GM12878 (cell line): ENCODE measurements around the gene ZNF444. TPM values are rescaled to one million over a fixed set of nuclear protein-coding genes. Genes with fewer than 3 reads are reported as not detected.

ENCODE experiments used
- ATAC-seq: fragments of 200-7000 bp; cut with Tn5 transposase; 3 replicates; pipeline ENCODE4 v1.9.1; 2020; ENCODE audit warnings: mild to moderate bottlenecking, moderate library complexity
- BruUV-seq: library from RNA; stranded (reverse); fragments of 400-500 nt; replicated peaks from 2 replicates; lab custom pipeline; 2021; lab: Mats Ljungman, UMichigan
- CTCF ChIA-PET: fragments of 300-600 bp; sonication (Branson Sonifier 250); formaldehyde crosslinking; extraction: SDS; loops from one replicate; lab custom pipeline; 2021; ENCODE audit warnings: inconsistent platforms; lab: Yijun Ruan, JAX
- POLR2A ChIA-PET: fragments of 350-600 bp; formaldehyde crosslinking; extraction: SDS; loops from one replicate; lab custom pipeline; 2021; ENCODE audit warnings: inconsistent platforms; lab: Charles Lee
- RAD21 ChIA-PET: fragments of 300-600 bp; sonication (Branson Sonifier 250); formaldehyde crosslinking; loops from one replicate; lab custom pipeline; 2023; ENCODE audit warnings: antibody characterized with exemption; ENCODE audit not compliant: unreplicated experiment; lab: Charles Lee
- SMC1A ChIA-PET: fragments of 300-600 bp; sonication (Branson Sonifier 250); formaldehyde crosslinking; loops from one replicate; lab custom pipeline; 2023; ENCODE audit not compliant: unreplicated experiment, uncharacterized antibody; lab: Charles Lee
- DNase-seq: peaks from one replicate; pipeline ENCODE4 v3.0.0-alpha.2; 2011; ENCODE audit warnings: low read depth, low spot score
- FAIRE-seq: peaks from 3 replicates; lab custom pipeline; 2011; peaks lifted over from hg19 to GRCh38; lab: Jason Lieb, UNC
- H2AFZ ChIP-seq: 2 replicates; pipeline ENCODE4 v1.6.0; 2011; ENCODE audit warnings: low read depth, low read length, control low read depth; ENCODE audit not compliant: control insufficient read depth
- H3K27ac ChIP-seq: 2 replicates; pipeline ENCODE4 v1.5.1; 2011; ENCODE audit warnings: control low read depth; ENCODE audit not compliant: control insufficient read depth, insufficient read depth
- H3K27me3 ChIP-seq, 2 experiments: replicated peaks in 1 of 2; 2 replicates each; pipeline versions ENCODE4 v1.6.0 to v1.6.1; 2011; ENCODE audit warnings: low read length in 1 of 2; ENCODE audit not compliant: control insufficient read depth in 2 of 2, insufficient read depth in 2 of 2
- H3K36me3 ChIP-seq, 2 experiments: 2 replicates each; pipeline ENCODE4 v1.5.1; 2011; ENCODE audit warnings: low read length in 1 of 2; ENCODE audit not compliant: control insufficient read depth in 2 of 2, insufficient read depth in 2 of 2
- H3K4me1 ChIP-seq: 2 replicates; pipeline ENCODE4 v1.6.1; 2011; ENCODE audit warnings: mild to moderate bottlenecking, low read length, moderate library complexity, mixed read lengths; ENCODE audit not compliant: control insufficient read depth, insufficient read depth
- H3K4me2 ChIP-seq: 2 replicates; pipeline ENCODE4 v1.6.0; 2011; ENCODE audit warnings: control low read depth; ENCODE audit not compliant: control insufficient read depth, insufficient read depth
- H3K4me3 ChIP-seq: fragments of 200-600 bp; sonication (generic); 2 replicates; pipeline ENCODE4 v1.5.1; 2016
- H3K79me2 ChIP-seq: 2 replicates; pipeline ENCODE4 v1.6.0; 2011; ENCODE audit warnings: low read length; ENCODE audit not compliant: control insufficient read depth, insufficient read depth
- H3K9ac ChIP-seq: 2 replicates; pipeline ENCODE4 v1.8.0; 2011; ENCODE audit warnings: low read length, control low read depth, mixed read lengths; ENCODE audit not compliant: control insufficient read depth, insufficient read depth
- H3K9me3 ChIP-seq: replicated peaks from 3 replicates; pipeline ENCODE4 v1.5.1; 2011; ENCODE audit warnings: mild to moderate bottlenecking, low read length; ENCODE audit not compliant: control insufficient read depth, insufficient read depth
- H4K20me1 ChIP-seq: 2 replicates; pipeline ENCODE4 v1.6.0; 2011; ENCODE audit not compliant: control insufficient read depth, insufficient read depth
- CEBPB ChIP-seq, 2 experiments: fragments of 150-350 bp in 1 of 2; IDR thresholded peaks; 2 replicates each; pipeline ENCODE4 v1.6.1; 2012 to 2014; ENCODE audit warnings: low read depth in 2 of 2, low read length in 2 of 2, borderline replicate concordance in 1 of 2, inconsistent platforms in 1 of 2
- CHD1 ChIP-seq: IDR thresholded peaks from 2 replicates; pipeline ENCODE4 v1.6.1; 2012; ENCODE audit warnings: low read depth, low read length, improper control_type of control experiment
- CREM ChIP-seq: IDR thresholded peaks from 2 replicates; pipeline ENCODE4 v1.6.1; 2014; ENCODE audit warnings: antibody characterized with exemption, low read depth
- ESRRA ChIP-seq: IDR thresholded peaks from 2 replicates; pipeline ENCODE4 v1.6.1; 2012; ENCODE audit warnings: mild to moderate bottlenecking, low read length, improper control_type of control experiment
- GABPA ChIP-seq: IDR thresholded peaks from 2 replicates; pipeline ENCODE4 v1.6.1; 2014; ENCODE audit warnings: antibody characterized with exemption, low read depth, mild to moderate bottlenecking, inconsistent platforms
- HCFC1 ChIP-seq: fragments of 150-350 bp; IDR thresholded peaks from 2 replicates; pipeline ENCODE4 v1.6.1; 2014; ENCODE audit warnings: low read length
- HDGF ChIP-seq: fragments of 450-650 bp; IDR thresholded peaks from 2 replicates; pipeline ENCODE4 v1.6.1; 2016; ENCODE audit warnings: antibody characterized with exemption
- MTA2 ChIP-seq: fragments of 450-650 bp; IDR thresholded peaks from 2 replicates; pipeline ENCODE4 v1.6.1; 2016; ENCODE audit warnings: low read depth, mild to moderate bottlenecking, moderate library complexity
- NFYA ChIP-seq: IDR thresholded peaks from 2 replicates; pipeline ENCODE4 v1.6.1; 2011; ENCODE audit warnings: low read depth, mild to moderate bottlenecking, low read length, improper control_type of control experiment, borderline replicate concordance
- NKRF ChIP-seq: fragments of 450-650 bp; conservative IDR thresholded peaks from 2 replicates; pipeline ENCODE4 v1.6.1; 2017; ENCODE audit warnings: mild to moderate bottlenecking, moderate library complexity
- NRF1 ChIP-seq: conservative IDR thresholded peaks from 2 replicates; pipeline ENCODE4 v1.6.1; 2011; ENCODE audit warnings: mild to moderate bottlenecking, low read depth, low read length, improper control_type of control experiment
- POLR2A ChIP-seq: IDR thresholded peaks from 2 replicates; pipeline ENCODE4 v1.6.1; 2011; ENCODE audit warnings: low read depth, mild to moderate bottlenecking, low read length
- POLR2AphosphoS5 ChIP-seq: IDR thresholded peaks from 2 replicates; pipeline ENCODE4 v1.6.1; 2011; ENCODE audit warnings: mild to moderate bottlenecking, low read length, inconsistent platforms
- POU2F2 ChIP-seq: IDR thresholded peaks from 3 replicates; pipeline ENCODE4 v1.6.1; 2011; ENCODE audit warnings: low read depth, mild to moderate bottlenecking, low read length, borderline replicate concordance
- RUNX3 ChIP-seq: IDR thresholded peaks from 2 replicates; pipeline ENCODE4 v1.6.1; 2012; ENCODE audit warnings: low read length, inconsistent platforms
- SIN3A ChIP-seq: IDR thresholded peaks from 2 replicates; pipeline ENCODE4 v1.6.1; 2012; ENCODE audit warnings: low read depth, low read length, improper control_type of control experiment
- SMAD5 ChIP-seq: IDR thresholded peaks from 2 replicates; pipeline ENCODE4 v1.6.1; 2016; ENCODE audit warnings: antibody characterized with exemption, low read depth
- SMARCA5 ChIP-seq: fragments of 450-650 bp; IDR thresholded peaks from 2 replicates; pipeline ENCODE4 v1.6.1; 2017; ENCODE audit warnings: mild to moderate bottlenecking
- SPI1 ChIP-seq: IDR thresholded peaks from 2 replicates; pipeline ENCODE4 v1.6.1; 2011; ENCODE audit warnings: low read depth, mild to moderate bottlenecking, low read length, moderate library complexity, borderline replicate concordance; ENCODE audit not compliant: insufficient read depth
- YBX1 ChIP-seq: fragments of 450-650 bp; IDR thresholded peaks from 2 replicates; pipeline ENCODE4 v1.6.1; 2016; ENCODE audit warnings: antibody characterized with exemption
- YY1 ChIP-seq: IDR thresholded peaks from 2 replicates; pipeline ENCODE4 v1.6.1; 2011; ENCODE audit warnings: low read depth, mild to moderate bottlenecking, low read length
- WGBS: methylation state at CpG from one replicate; pipeline ENCODE4 v1.1.6; 2016; ENCODE audit warnings: low lambda C conversion rate; ENCODE audit not compliant: insufficient replicate concordance, insufficient coverage; ENCODE audit errors: missing lambda C conversion rate; 5-methylcytosine and 5-hydroxymethylcytosine counted together
- in situ Hi-C: fragments of 300-500 bp; cut with MboI; formaldehyde crosslinking; loops from 9 replicates; pipeline ENCODE4 v1.14.3; 2018; ENCODE audit warnings: mixed read lengths
- intact Hi-C: fragments of 100-400 bp; cut with micrococcal nuclease; formaldehyde crosslinking; loops from one replicate; pipeline ENCODE4 v1.14.2; 2022; ENCODE audit not compliant: unreplicated experiment
- polyA plus RNA-seq, 11 experiments: library from polyadenylated mRNA; depleted of rRNA in 4 of 11; unstranded in 6 of 11; stranded (reverse) in 5 of 11; fragments of >200 nt; fragmentation: Nextera tagmentation in 4 of 11; fragmentation: Illumina TruSeq in 1 of 11; extraction: Ambion mirVana in 4 of 11; extraction: Trizol in 1 of 11; gene quantifications; 1 replicate in 1 of 11; 2 replicates in 10 of 11; pipeline versions ENCODE4 v1.2.1 to v1.2.3, GENCODE V29; 2011 to 2016; ENCODE audit warnings: inconsistent platforms in 2 of 11, missing spikeins in 2 of 11, low read depth in 1 of 11
- total RNA-seq, 4 experiments: library from RNA; depleted of rRNA in 3 of 4; stranded (reverse); fragments of >200 nt in 3 of 4; fragmentation: Illumina TruSeq in 1 of 4; extraction: Trizol in 1 of 4; gene quantifications; 2 replicates each; pipeline versions ENCODE4 v1.2.1 to v1.2.3, GENCODE V29; 2013 to 2021

Gene ZNF444
- total and polyA plus RNA-seq, 10 of the 15 experiments (the other 5 are each of a cell fraction or from before 2014, with no cell fraction given): 0.45 to 28.2 (median 11.6) TPM

- FAIRE-seq (no peak), DNase-seq (no peak), ATAC-seq (peak; percentile 72)
- H3K4me3 ChIP-seq: peak overlapping the region; percentile 90
- 1% methylated on average over 20 of the region's 99 CpGs for WGBS
- H3K79me2 ChIP-seq: peaks cover 48% of the 10 kb centered on the region
- no peaks in the 10 kb centered on the region for H3K9me3 ChIP-seq
- in situ Hi-C loops: no loop called here
- POLR2A ChIA-PET: interaction anchor here (0.6 to 2.9 kb wide), 6 partner anchors 10 to 195 kb away, joined by 3 to 29 read pairs (median 4); partner anchors contain the start of genes ZNF444 and ZSCAN5A
- RAD21 ChIA-PET: interaction anchor here (0.6 kb wide), 1 partner anchor 194 kb away, joined by 3 read pairs; the partner anchor contains the start of gene ZSCAN5A
- peaks cover 0 to 3% of the 10 kb centered on the region in 2 experiments; a peak in 2 of 4 replicates for H3K36me3 ChIP-seq
- 0 out of 2 replicates have a peak overlapping the region, but pooled peaks have one; percentile 10 for H2AFZ ChIP-seq
- SMC1A ChIA-PET: interaction anchor here (3.0 kb wide), 1 partner anchor 13 kb away, joined by 9 read pairs; no protein-coding TSS in a partner anchor
- CTCF ChIA-PET: interaction anchor here (0.6 to 1.0 kb wide), 3 partner anchors 14 to 189 kb away, joined by 3 read pairs; no protein-coding TSS in a partner anchor
- peak overlapping the region; percentile 90 for H3K4me2 ChIP-seq
- no peaks in the 10 kb centered on the region for H4K20me1 ChIP-seq
- intact Hi-C loops: no loop called here
- peak overlapping the region; percentile 92 for H3K27ac ChIP-seq
- H3K27me3 ChIP-seq: no peaks in the 10 kb centered on the region
- H3K9ac ChIP-seq: peak overlapping the region; percentile 95
- no TSS peak for BruUV-seq
- peaks cover 14% of the 10 kb centered on the region; the same call in 1 of the 2 replicates for H3K4me1 ChIP-seq
- TF ChIP-seq POU2F2 (peak; percentile 51; the same call in 1 of the 3 replicates), SMAD5 (no peak), SMARCA5 (peak; percentile 46; the same call in 1 of the 2 replicates), POLR2A (peak; percentile 76), CEBPB (IDR thresholded peaks at IDR 0.05; ENCODE audit: borderline replicate concordance in 1 of 2, low read depth in 2 of 2, low read length in 2 of 2) (no peak), YBX1 (no peak), NFYA (no peak), HDGF (peak; percentile 59; the same call in 1 of the 2 replicates), CHD1 (no peak), RUNX3 (peak; percentile 53), YY1 (no peak), SIN3A (peak; percentile 56; the same call in 1 of the 2 replicates), CREM (0 out of 2 replicates have a peak, but pooled peaks have one; percentile 19), SPI1 (peak; percentile 69; the same call in 1 of the 2 replicates), POLR2AphosphoS5 (0 out of 2 replicates have a peak, but pooled peaks have one; percentile 51), GABPA (peak; percentile 66; the same call in 1 of the 2 replicates), MTA2 (peak; percentile 10; the same call in 1 of the 2 replicates), HCFC1 (no peak), NRF1 (peak; percentile 28; the same call in 1 of the 2 replicates), ESRRA (peak; percentile 25; the same call in 1 of the 2 replicates), NKRF (peak; percentile 87)
Measured at GRCh38 chr19:56120371-56121179, 20.5 kb upstream of the ZNF444 start.
